HEK293 (cell line): ENCODE measurements around the gene DPYD.

Experiments used
- CTCF ChIA-PET: fragments of 350-600 bp; formaldehyde crosslinking; extraction: SDS; loops from one replicate; lab custom pipeline; 2021; ENCODE audit warnings: antibody characterized with exemption; lab: Yijun Ruan, JAX
- POLR2A ChIA-PET: fragments of 300-600 bp; formaldehyde crosslinking; extraction: SDS; loops from one replicate; lab custom pipeline; 2020; ENCODE audit warnings: antibody characterized with exemption, inconsistent platforms; lab: Yijun Ruan, JAX
- H3K27ac ChIP-seq: fragments of 200-500 bp; sonication (Bioruptor generic); 2 replicates; pipeline ENCODE4 v1.5.1; 2014; ENCODE audit warnings: low read depth, low read length, control low read depth, inconsistent platforms; ENCODE audit errors: extremely low read depth
- H3K36me3 ChIP-seq, 2 experiments: fragments of 200-500 bp in 1 of 2; sonication (Bioruptor generic) in 1 of 2; 1 replicate in 1 of 2; 2 replicates in 1 of 2; pipeline ENCODE4 v1.5.1; 2014 to 2017; ENCODE audit warnings: inconsistent platforms in 2 of 2, low read length in 2 of 2; ENCODE audit not compliant: control insufficient read depth in 2 of 2, insufficient read depth in 1 of 2
- H3K4me1 ChIP-seq: fragments of 200-500 bp; sonication (Bioruptor generic); 2 replicates; pipeline ENCODE4 v1.5.1; 2014; ENCODE audit warnings: mild to moderate bottlenecking, low read length, inconsistent platforms; ENCODE audit not compliant: control insufficient read depth, insufficient read depth
- H3K4me3 ChIP-seq: 2 replicates; pipeline ENCODE4 v1.5.1; 2011; ENCODE audit warnings: low read depth, mild to moderate bottlenecking, control low read depth, low read length, moderate library complexity
- H3K9me3 ChIP-seq: fragments of 200-500 bp; sonication (Bioruptor generic); 2 replicates; pipeline ENCODE4 v1.5.1; 2014; ENCODE audit warnings: low read depth, low read length, inconsistent platforms; ENCODE audit not compliant: control insufficient read depth, insufficient read depth
- BCL11A ChIP-seq: fragments of 450-650 bp; formaldehyde crosslinking; IDR thresholded peaks from 2 replicates; pipeline ENCODE4 v1.5.1; 2016; ENCODE audit warnings: low read depth, missing biosample characterization, missing genetic modification characterization
- KLF16 ChIP-seq: fragments of 450-650 bp; formaldehyde crosslinking; IDR thresholded peaks from 2 replicates; pipeline ENCODE4 v1.5.1; 2017; ENCODE audit warnings: missing biosample characterization, missing genetic modification characterization
- KLF8 ChIP-seq: fragments of 450-650 bp; formaldehyde crosslinking; IDR thresholded peaks from 2 replicates; pipeline ENCODE4 v1.5.1; 2016; ENCODE audit warnings: missing biosample characterization, missing genetic modification characterization
- OSR2 ChIP-seq: fragments of 450-650 bp; formaldehyde crosslinking; IDR thresholded peaks from 2 replicates; pipeline ENCODE4 v1.5.1; 2016; ENCODE audit warnings: missing biosample characterization, missing genetic modification characterization
- SCRT2 ChIP-seq: fragments of 450-650 bp; formaldehyde crosslinking; IDR thresholded peaks from 2 replicates; pipeline ENCODE4 v1.5.1; 2016; ENCODE audit warnings: missing biosample characterization, missing genetic modification characterization
- TCF7L2 ChIP-seq: IDR thresholded peaks from 2 replicates; pipeline ENCODE4 v1.6.1; 2011; ENCODE audit warnings: low read depth, mild to moderate bottlenecking, inconsistent platforms, low read length, moderate library complexity, borderline replicate concordance
- ZBTB17 ChIP-seq: fragments of 450-650 bp; formaldehyde crosslinking; IDR thresholded peaks from 2 replicates; pipeline ENCODE4 v1.5.1; 2016; ENCODE audit warnings: missing biosample characterization, missing genetic modification characterization
- ZIC2 ChIP-seq: fragments of 450-650 bp; formaldehyde crosslinking; IDR thresholded peaks from 2 replicates; pipeline ENCODE4 v1.5.1; 2016; ENCODE audit warnings: missing biosample characterization, missing genetic modification characterization
- ZNF16 ChIP-seq: fragments of 450-650 bp; formaldehyde crosslinking; IDR thresholded peaks from 2 replicates; pipeline ENCODE4 v1.5.1; 2016; ENCODE audit warnings: low read depth, missing biosample characterization, missing genetic modification characterization
- ZNF19 ChIP-seq: fragments of 450-650 bp; formaldehyde crosslinking; IDR thresholded peaks from 2 replicates; pipeline ENCODE4; 2016; ENCODE audit warnings: missing biosample characterization, missing genetic modification characterization, low read depth
- ZNF211 ChIP-seq: fragments of 450-650 bp; formaldehyde crosslinking; IDR thresholded peaks from 2 replicates; pipeline ENCODE4 v1.5.1; 2016; ENCODE audit warnings: low read depth, missing biosample characterization, missing genetic modification characterization
- ZNF423 ChIP-seq: fragments of 450-650 bp; formaldehyde crosslinking; IDR thresholded peaks from 2 replicates; pipeline ENCODE4 v1.5.1; 2016; ENCODE audit warnings: missing biosample characterization, missing genetic modification characterization
- ZNF426 ChIP-seq: fragments of 450-650 bp; formaldehyde crosslinking; IDR thresholded peaks from 2 replicates; pipeline ENCODE4 v1.5.1; 2017; ENCODE audit warnings: missing biosample characterization, missing genetic modification characterization, mild to moderate bottlenecking, inconsistent platforms, moderate library complexity
- ZNF473 ChIP-seq: fragments of 450-650 bp; formaldehyde crosslinking; IDR thresholded peaks from 2 replicates; pipeline ENCODE4 v1.5.1; 2017; ENCODE audit warnings: missing biosample characterization, missing genetic modification characterization
- ZNF521 ChIP-seq: fragments of 450-650 bp; formaldehyde crosslinking; IDR thresholded peaks from 2 replicates; pipeline ENCODE4 v1.5.1; 2017; ENCODE audit warnings: missing biosample characterization, mild to moderate bottlenecking, missing genetic modification characterization
- ZNF664 ChIP-seq: fragments of 450-650 bp; formaldehyde crosslinking; IDR thresholded peaks from 2 replicates; pipeline ENCODE4 v1.5.1; 2016; ENCODE audit warnings: missing biosample characterization, missing genetic modification characterization
- ZNF677 ChIP-seq: fragments of 450-650 bp; IDR thresholded peaks from 2 replicates; pipeline ENCODE4 v1.5.0; 2018; ENCODE audit warnings: missing biosample characterization, mild to moderate bottlenecking, missing genetic modification characterization, moderate library complexity
- ZNF707 ChIP-seq: fragments of 450-650 bp; formaldehyde crosslinking; IDR thresholded peaks from 2 replicates; pipeline ENCODE4 v1.5.1; 2016; ENCODE audit warnings: missing biosample characterization, missing genetic modification characterization
- ZNF777 ChIP-seq: fragments of 450-650 bp; formaldehyde crosslinking; IDR thresholded peaks from 2 replicates; pipeline ENCODE4 v1.5.1; 2017; ENCODE audit warnings: missing biosample characterization, missing genetic modification characterization, borderline replicate concordance
- ZNF843 ChIP-seq: fragments of 450-650 bp; formaldehyde crosslinking; IDR thresholded peaks from 2 replicates; pipeline ENCODE4 v1.5.1; 2016; ENCODE audit warnings: missing biosample characterization, missing genetic modification characterization
- ZSCAN16 ChIP-seq: fragments of 450-650 bp; formaldehyde crosslinking; IDR thresholded peaks from 2 replicates; pipeline ENCODE4 v1.5.1; 2016; ENCODE audit warnings: missing biosample characterization, missing genetic modification characterization
- ZSCAN30 ChIP-seq: fragments of 450-650 bp; IDR thresholded peaks from 2 replicates; pipeline ENCODE4 v1.5.1; 2018; ENCODE audit warnings: missing biosample characterization, mild to moderate bottlenecking, missing genetic modification characterization, moderate library complexity
- TF ChIP-seq, protein P1 (sequence below): fragments of 450-650 bp; formaldehyde crosslinking; IDR thresholded peaks from 2 replicates; pipeline ENCODE4 v1.5.1; 2017; ENCODE audit warnings: missing biosample characterization, missing genetic modification characterization
- TF ChIP-seq, protein P2 (sequence below): fragments of 450-650 bp; IDR thresholded peaks from 2 replicates; pipeline ENCODE4 v1.5.1; 2018; ENCODE audit warnings: missing biosample characterization, missing genetic modification characterization
- TF ChIP-seq, protein P3 (sequence below): fragments of 450-650 bp; formaldehyde crosslinking; IDR thresholded peaks from 2 replicates; pipeline ENCODE4 v1.5.1; 2016; ENCODE audit warnings: missing biosample characterization, missing genetic modification characterization
- TF ChIP-seq, protein P4 (sequence below): fragments of 450-650 bp; IDR thresholded peaks from 2 replicates; pipeline ENCODE4 v1.5.1; 2018; ENCODE audit warnings: missing biosample characterization, mild to moderate bottlenecking, missing genetic modification characterization
- TF ChIP-seq, protein P5 (sequence below): fragments of 450-650 bp; formaldehyde crosslinking; IDR thresholded peaks from 2 replicates; pipeline ENCODE4 v1.5.1; 2016; ENCODE audit warnings: missing biosample characterization, missing genetic modification characterization

Gene DPYD

DNA sequence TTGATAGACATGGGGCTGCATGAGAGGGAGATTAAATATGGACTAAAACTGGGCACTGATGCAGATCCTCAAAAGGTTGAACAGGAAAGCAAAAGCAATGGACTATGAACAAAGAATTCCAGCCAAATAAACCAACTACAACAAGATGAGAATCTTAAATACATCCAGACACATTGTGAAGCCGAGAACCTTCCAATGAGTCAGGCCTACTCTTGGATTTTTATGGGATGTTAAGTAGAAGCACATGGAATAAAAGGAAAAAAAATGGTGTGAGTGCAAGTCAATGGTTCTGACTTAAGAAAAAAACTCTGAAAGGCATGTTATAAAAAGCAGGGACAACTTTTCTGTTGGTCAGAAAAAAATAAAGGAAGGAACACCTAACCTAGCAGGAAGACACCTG, 227.2 kb downstream of the DPYD start:
- no peak overlapping the region for H3K27ac ChIP-seq
- ChIA-PET POLR2A (interaction anchor here (0.6 kb wide), 1 partner anchor 230 kb away, joined by 5 read pairs; no protein-coding TSS in a partner anchor), CTCF (no interaction called here)

DNA sequence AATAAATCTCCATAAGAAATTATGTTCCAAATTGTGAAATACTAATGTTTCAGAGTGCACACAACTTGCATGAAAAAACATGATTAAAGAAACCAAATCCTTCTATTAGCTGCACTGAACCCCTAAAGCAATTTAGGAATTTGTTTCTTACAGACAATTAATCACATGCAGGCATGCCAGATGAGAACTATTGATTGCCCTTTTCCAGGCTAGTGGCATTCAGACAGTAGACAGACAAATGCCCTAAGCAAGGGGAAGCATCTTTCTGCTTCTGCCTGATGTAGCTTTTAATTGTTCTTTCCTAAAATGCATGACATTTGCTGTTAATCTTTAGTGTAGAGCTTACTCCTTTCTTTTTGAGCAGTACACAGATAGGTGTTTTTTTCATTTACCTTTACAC, 229.5 kb downstream of the DPYD start:
- Histone ChIP-seq H3K4me3 (no peak overlapping the region), H3K4me1 (no peaks in the 10 kb centered on the region), H3K27ac (no peak overlapping the region), H3K36me3 (no peaks in the 10 kb centered on the region), H3K9me3 (no peaks in the 10 kb centered on the region)
- CTCF ChIA-PET: interaction anchor here (0.7 to 1.1 kb wide), 3 partner anchors 25 to 555 kb away, joined by 3 read pairs; no protein-coding TSS in a partner anchor
- TF ChIP-seq ZNF211 (tag by site-specific recombination) (no peak), ZNF843 (tag by site-specific recombination) (no peak), KLF16 (tag by site-specific recombination) (no peak), TCF7L2 (no peak), ZIC2 (no peak), ZNF677 (no peak), ZNF707 (tag by site-specific recombination) (no peak), ZNF664 (tag by site-specific recombination) (no peak), ZNF777 (tag by site-specific recombination) (no peak), BCL11A (tag by site-specific recombination) (no peak), ZNF423 (tag by site-specific recombination) (no peak), ZNF16 (tag by site-specific recombination) (no peak), ZNF426 (no peak), OSR2 (tag by site-specific recombination) (no peak), ZSCAN30 (tag by site-specific recombination) (no peak)
- TF ChIP-seq, protein P1, sequence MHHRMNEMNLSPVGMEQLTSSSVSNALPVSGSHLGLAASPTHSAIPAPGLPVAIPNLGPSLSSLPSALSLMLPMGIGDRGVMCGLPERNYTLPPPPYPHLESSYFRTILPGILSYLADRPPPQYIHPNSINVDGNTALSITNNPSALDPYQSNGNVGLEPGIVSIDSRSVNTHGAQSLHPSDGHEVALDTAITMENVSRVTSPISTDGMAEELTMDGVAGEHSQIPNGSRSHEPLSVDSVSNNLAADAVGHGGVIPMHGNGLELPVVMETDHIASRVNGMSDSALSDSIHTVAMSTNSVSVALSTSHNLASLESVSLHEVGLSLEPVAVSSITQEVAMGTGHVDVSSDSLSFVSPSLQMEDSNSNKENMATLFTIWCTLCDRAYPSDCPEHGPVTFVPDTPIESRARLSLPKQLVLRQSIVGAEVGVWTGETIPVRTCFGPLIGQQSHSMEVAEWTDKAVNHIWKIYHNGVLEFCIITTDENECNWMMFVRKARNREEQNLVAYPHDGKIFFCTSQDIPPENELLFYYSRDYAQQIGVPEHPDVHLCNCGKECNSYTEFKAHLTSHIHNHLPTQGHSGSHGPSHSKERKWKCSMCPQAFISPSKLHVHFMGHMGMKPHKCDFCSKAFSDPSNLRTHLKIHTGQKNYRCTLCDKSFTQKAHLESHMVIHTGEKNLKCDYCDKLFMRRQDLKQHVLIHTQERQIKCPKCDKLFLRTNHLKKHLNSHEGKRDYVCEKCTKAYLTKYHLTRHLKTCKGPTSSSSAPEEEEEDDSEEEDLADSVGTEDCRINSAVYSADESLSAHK (tag by site-specific recombination): no peak
- TF ChIP-seq, protein P2, sequence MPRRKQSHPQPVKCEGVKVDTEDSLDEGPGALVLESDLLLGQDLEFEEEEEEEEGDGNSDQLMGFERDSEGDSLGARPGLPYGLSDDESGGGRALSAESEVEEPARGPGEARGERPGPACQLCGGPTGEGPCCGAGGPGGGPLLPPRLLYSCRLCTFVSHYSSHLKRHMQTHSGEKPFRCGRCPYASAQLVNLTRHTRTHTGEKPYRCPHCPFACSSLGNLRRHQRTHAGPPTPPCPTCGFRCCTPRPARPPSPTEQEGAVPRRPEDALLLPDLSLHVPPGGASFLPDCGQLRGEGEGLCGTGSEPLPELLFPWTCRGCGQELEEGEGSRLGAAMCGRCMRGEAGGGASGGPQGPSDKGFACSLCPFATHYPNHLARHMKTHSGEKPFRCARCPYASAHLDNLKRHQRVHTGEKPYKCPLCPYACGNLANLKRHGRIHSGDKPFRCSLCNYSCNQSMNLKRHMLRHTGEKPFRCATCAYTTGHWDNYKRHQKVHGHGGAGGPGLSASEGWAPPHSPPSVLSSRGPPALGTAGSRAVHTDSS (tag by site-specific recombination): no peak
- POLR2A ChIA-PET: no interaction called here

More for the DNA sequence above, 227.2 kb downstream of the DPYD start:
- no peaks in the 10 kb centered on the region for H3K4me1 ChIP-seq
- no peaks in the 10 kb centered on the region for H3K9me3 ChIP-seq
- no peaks in the 10 kb centered on the region for H3K36me3 ChIP-seq
- H3K4me3 ChIP-seq: no peak overlapping the region
- TF ChIP-seq KLF8 (no peak), ZSCAN16 (tag by site-specific recombination) (no peak), ZNF19 (tag by site-specific recombination) (no peak), ZBTB17 (tag by site-specific recombination) (no peak), ZIC2 (no peak), ZNF521 (no peak), SCRT2 (tag by site-specific recombination) (no peak), ZNF16 (tag by site-specific recombination) (no peak), ZNF473 (tag by site-specific recombination) (no peak)
- TF ChIP-seq, protein P3, sequence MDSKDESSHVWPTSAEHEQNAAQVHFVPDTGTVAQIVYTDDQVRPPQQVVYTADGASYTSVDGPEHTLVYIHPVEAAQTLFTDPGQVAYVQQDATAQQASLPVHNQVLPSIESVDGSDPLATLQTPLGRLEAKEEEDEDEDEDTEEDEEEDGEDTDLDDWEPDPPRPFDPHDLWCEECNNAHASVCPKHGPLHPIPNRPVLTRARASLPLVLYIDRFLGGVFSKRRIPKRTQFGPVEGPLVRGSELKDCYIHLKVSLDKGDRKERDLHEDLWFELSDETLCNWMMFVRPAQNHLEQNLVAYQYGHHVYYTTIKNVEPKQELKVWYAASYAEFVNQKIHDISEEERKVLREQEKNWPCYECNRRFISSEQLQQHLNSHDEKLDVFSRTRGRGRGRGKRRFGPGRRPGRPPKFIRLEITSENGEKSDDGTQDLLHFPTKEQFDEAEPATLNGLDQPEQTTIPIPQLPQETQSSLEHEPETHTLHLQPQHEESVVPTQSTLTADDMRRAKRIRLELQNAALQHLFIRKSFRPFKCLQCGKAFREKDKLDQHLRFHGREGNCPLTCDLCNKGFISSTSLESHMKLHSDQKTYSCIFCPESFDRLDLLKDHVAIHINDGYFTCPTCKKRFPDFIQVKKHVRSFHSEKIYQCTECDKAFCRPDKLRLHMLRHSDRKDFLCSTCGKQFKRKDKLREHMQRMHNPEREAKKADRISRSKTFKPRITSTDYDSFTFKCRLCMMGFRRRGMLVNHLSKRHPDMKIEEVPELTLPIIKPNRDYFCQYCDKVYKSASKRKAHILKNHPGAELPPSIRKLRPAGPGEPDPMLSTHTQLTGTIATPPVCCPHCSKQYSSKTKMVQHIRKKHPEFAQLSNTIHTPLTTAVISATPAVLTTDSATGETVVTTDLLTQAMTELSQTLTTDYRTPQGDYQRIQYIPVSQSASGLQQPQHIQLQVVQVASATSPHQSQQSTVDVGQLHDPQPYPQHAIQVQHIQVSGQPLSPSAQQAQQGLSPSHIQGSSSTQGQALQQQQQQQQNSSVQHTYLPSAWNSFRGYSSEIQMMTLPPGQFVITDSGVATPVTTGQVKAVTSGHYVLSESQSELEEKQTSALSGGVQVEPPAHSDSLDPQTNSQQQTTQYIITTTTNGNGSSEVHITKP: no peak
- TF ChIP-seq, protein P4, sequence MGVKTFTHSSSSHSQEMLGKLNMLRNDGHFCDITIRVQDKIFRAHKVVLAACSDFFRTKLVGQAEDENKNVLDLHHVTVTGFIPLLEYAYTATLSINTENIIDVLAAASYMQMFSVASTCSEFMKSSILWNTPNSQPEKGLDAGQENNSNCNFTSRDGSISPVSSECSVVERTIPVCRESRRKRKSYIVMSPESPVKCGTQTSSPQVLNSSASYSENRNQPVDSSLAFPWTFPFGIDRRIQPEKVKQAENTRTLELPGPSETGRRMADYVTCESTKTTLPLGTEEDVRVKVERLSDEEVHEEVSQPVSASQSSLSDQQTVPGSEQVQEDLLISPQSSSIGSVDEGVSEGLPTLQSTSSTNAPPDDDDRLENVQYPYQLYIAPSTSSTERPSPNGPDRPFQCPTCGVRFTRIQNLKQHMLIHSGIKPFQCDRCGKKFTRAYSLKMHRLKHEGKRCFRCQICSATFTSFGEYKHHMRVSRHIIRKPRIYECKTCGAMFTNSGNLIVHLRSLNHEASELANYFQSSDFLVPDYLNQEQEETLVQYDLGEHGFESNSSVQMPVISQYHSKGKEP (tag by site-specific recombination): no peak
- TF ChIP-seq, protein P5, sequence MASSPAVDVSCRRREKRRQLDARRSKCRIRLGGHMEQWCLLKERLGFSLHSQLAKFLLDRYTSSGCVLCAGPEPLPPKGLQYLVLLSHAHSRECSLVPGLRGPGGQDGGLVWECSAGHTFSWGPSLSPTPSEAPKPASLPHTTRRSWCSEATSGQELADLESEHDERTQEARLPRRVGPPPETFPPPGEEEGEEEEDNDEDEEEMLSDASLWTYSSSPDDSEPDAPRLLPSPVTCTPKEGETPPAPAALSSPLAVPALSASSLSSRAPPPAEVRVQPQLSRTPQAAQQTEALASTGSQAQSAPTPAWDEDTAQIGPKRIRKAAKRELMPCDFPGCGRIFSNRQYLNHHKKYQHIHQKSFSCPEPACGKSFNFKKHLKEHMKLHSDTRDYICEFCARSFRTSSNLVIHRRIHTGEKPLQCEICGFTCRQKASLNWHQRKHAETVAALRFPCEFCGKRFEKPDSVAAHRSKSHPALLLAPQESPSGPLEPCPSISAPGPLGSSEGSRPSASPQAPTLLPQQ: no peak
